ENCODE results near the gene GLIS1. TPM values are rescaled to one million over a fixed set of nuclear protein-coding genes. Genes with fewer than 3 reads are reported as not detected.

Gene GLIS1
- total RNA-seq, 1 donor from 2014 or later = 0.07 TPM

GRCh38 chr1:53480678-53481077, 258.3 kb downstream of the GLIS1 start:
- no peaks in the 10 kb centered on the region for H4K20me1 ChIP-seq (ENCODE audit: insufficient read depth, low read length)
- H3K27ac ChIP-seq (ENCODE audit: low read depth, low read length) = no peak overlapping the region
- H3K4me2 ChIP-seq (ENCODE audit: low read length) = no peak overlapping the region
- no peak for TF ChIP-seq EZH2 (IDR thresholded peaks at IDR 0.05; ENCODE audit: insufficient read depth, low read length)
- no peak for TF ChIP-seq CTCF (IDR thresholded peaks at IDR 0.05; ENCODE audit: insufficient read depth, low read depth, low read length)
- no peak overlapping the region for H3K4me3 ChIP-seq (ENCODE audit: insufficient read depth, low read depth, low read length)
- peaks cover 36% of the 10 kb centered on the region for H3K27me3 ChIP-seq (ENCODE audit: insufficient read depth, low read length)
- H3K4me1 Mint-ChIP-seq (ENCODE audit: low read depth, unreplicated experiment) = no peaks in the 10 kb centered on the region
- H3K27ac Mint-ChIP-seq (ENCODE audit: unreplicated experiment) = no peak overlapping the region
- DNase-seq (ENCODE audit: low read depth) (no peak), FAIRE-seq (no peak)
- no peak overlapping the region for H2AFZ ChIP-seq (ENCODE audit: low read depth, low read length)
- H3K36me3 ChIP-seq (ENCODE audit: insufficient read depth, low read length) = no peaks in the 10 kb centered on the region
- no peak overlapping the region for H3K9ac ChIP-seq (ENCODE audit: low read length)
- H3K79me2 ChIP-seq (ENCODE audit: insufficient read depth, low read length) = no peaks in the 10 kb centered on the region
- peaks cover 7% of the 10 kb centered on the region for H3K9me3 Mint-ChIP-seq (ENCODE audit: unreplicated experiment)
- H3K36me3 Mint-ChIP-seq (ENCODE audit: low read depth, unreplicated experiment) = peaks cover 2% of the 10 kb centered on the region
- H3K27me3 Mint-ChIP-seq (ENCODE audit: low read depth, unreplicated experiment) = peaks cover 73% of the 10 kb centered on the region
- peaks cover 2% of the 10 kb centered on the region for H3K4me1 ChIP-seq (ENCODE audit: insufficient read depth, low read length)
- no peaks in the 10 kb centered on the region for H3K9me3 ChIP-seq (ENCODE audit: insufficient read depth, low read depth, low read length)
- no peak overlapping the region for H3K4me3 Mint-ChIP-seq (ENCODE audit: unreplicated experiment)

- no peaks in the 10 kb centered on the region for H3K36me3 ChIP-seq (ENCODE audit: insufficient read depth, low read length)
- H3K4me3 ChIP-seq (ENCODE audit: insufficient read depth, low read depth, low read length) = no peak overlapping the region
- H2AFZ ChIP-seq (ENCODE audit: low read depth, low read length) = no peak overlapping the region
- no peak overlapping the region for H3K27ac Mint-ChIP-seq (ENCODE audit: unreplicated experiment)
- DNase-seq (ENCODE audit: low read depth) (no peak), FAIRE-seq (no peak)
- no peaks in the 10 kb centered on the region for H4K20me1 ChIP-seq (ENCODE audit: insufficient read depth, low read length)
- H3K27me3 ChIP-seq (ENCODE audit: insufficient read depth, low read length) = peaks cover 42% of the 10 kb centered on the region
- peaks cover 7% of the 10 kb centered on the region for H3K9me3 Mint-ChIP-seq (ENCODE audit: unreplicated experiment)
- no peak overlapping the region for H3K27ac ChIP-seq (ENCODE audit: low read depth, low read length)
- H3K27me3 Mint-ChIP-seq (ENCODE audit: low read depth, unreplicated experiment) = peaks cover 57% of the 10 kb centered on the region
- no peaks in the 10 kb centered on the region for H3K79me2 ChIP-seq (ENCODE audit: insufficient read depth, low read length)
- no peak overlapping the region for H3K4me3 Mint-ChIP-seq (ENCODE audit: unreplicated experiment)
- no peak overlapping the region for H3K4me2 ChIP-seq (ENCODE audit: low read length)
- peaks cover 2% of the 10 kb centered on the region for H3K36me3 Mint-ChIP-seq (ENCODE audit: low read depth, unreplicated experiment)
- no peaks in the 10 kb centered on the region for H3K4me1 ChIP-seq (ENCODE audit: insufficient read depth, low read length)
- no peak for TF ChIP-seq CTCF (IDR thresholded peaks at IDR 0.05; ENCODE audit: insufficient read depth, low read depth, low read length)
- no peak for TF ChIP-seq EZH2 (IDR thresholded peaks at IDR 0.05; ENCODE audit: insufficient read depth, low read length)
- no peaks in the 10 kb centered on the region for H3K4me1 Mint-ChIP-seq (ENCODE audit: low read depth, unreplicated experiment)
- H3K9ac ChIP-seq (ENCODE audit: low read length) = no peak overlapping the region
- H3K9me3 ChIP-seq (ENCODE audit: insufficient read depth, low read depth, low read length) = no peaks in the 10 kb centered on the region
Measured at GRCh38 chr1:53478502-53478818, 260.5 kb downstream of the GLIS1 start.

GRCh38 chr1:53477651-53478501, 261.1 kb downstream of the GLIS1 start:
- Histone ChIP-seq H4K20me1 (ENCODE audit: insufficient read depth, low read length) (no peaks in the 10 kb centered on the region), H3K9me3 (ENCODE audit: insufficient read depth, low read depth, low read length) (no peaks in the 10 kb centered on the region), H2AFZ (ENCODE audit: low read depth, low read length) (no peak overlapping the region), H3K36me3 (ENCODE audit: insufficient read depth, low read length) (no peaks in the 10 kb centered on the region), H3K9ac (ENCODE audit: low read length) (no peak overlapping the region), H3K27ac (ENCODE audit: low read depth, low read length) (no peak overlapping the region), H3K4me3 (ENCODE audit: insufficient read depth, low read depth, low read length) (no peak overlapping the region), H3K79me2 (ENCODE audit: insufficient read depth, low read length) (no peaks in the 10 kb centered on the region), H3K4me1 (ENCODE audit: insufficient read depth, low read length) (no peaks in the 10 kb centered on the region), H3K27me3 (ENCODE audit: insufficient read depth, low read length) (peaks cover 38% of the 10 kb centered on the region), H3K4me2 (ENCODE audit: low read length) (no peak overlapping the region)
- no peaks in the 10 kb centered on the region for H3K4me1 Mint-ChIP-seq (ENCODE audit: low read depth, unreplicated experiment)
- H3K4me3 Mint-ChIP-seq (ENCODE audit: unreplicated experiment) = no peak overlapping the region
- no peak overlapping the region for H3K27ac Mint-ChIP-seq (ENCODE audit: unreplicated experiment)
- no peak for FAIRE-seq
- no peak for TF ChIP-seq CTCF (IDR thresholded peaks at IDR 0.05; ENCODE audit: insufficient read depth, low read depth, low read length)
- TF ChIP-seq EZH2 (IDR thresholded peaks at IDR 0.05; ENCODE audit: insufficient read depth, low read length) = no peak
- H3K27me3 Mint-ChIP-seq (ENCODE audit: low read depth, unreplicated experiment) = peaks cover 52% of the 10 kb centered on the region
- H3K9me3 Mint-ChIP-seq (ENCODE audit: unreplicated experiment) = peaks cover 7% of the 10 kb centered on the region
- no peak for DNase-seq (ENCODE audit: low read depth)
- peaks cover 2% of the 10 kb centered on the region for H3K36me3 Mint-ChIP-seq (ENCODE audit: low read depth, unreplicated experiment)
